ENCODE results near the gene POLRMT. TPM values are rescaled to one million over a fixed set of nuclear protein-coding genes. Genes with fewer than 3 reads are reported as not detected.
"Not testable (repeated sequence)": the region's sequence is repeated elsewhere in the genome, so short reads cannot be mapped to it uniquely, and the experiment has no call there.

Gene POLRMT
- total RNA-seq, 1 experiment from 2014 or later: 100 TPM

DNA sequence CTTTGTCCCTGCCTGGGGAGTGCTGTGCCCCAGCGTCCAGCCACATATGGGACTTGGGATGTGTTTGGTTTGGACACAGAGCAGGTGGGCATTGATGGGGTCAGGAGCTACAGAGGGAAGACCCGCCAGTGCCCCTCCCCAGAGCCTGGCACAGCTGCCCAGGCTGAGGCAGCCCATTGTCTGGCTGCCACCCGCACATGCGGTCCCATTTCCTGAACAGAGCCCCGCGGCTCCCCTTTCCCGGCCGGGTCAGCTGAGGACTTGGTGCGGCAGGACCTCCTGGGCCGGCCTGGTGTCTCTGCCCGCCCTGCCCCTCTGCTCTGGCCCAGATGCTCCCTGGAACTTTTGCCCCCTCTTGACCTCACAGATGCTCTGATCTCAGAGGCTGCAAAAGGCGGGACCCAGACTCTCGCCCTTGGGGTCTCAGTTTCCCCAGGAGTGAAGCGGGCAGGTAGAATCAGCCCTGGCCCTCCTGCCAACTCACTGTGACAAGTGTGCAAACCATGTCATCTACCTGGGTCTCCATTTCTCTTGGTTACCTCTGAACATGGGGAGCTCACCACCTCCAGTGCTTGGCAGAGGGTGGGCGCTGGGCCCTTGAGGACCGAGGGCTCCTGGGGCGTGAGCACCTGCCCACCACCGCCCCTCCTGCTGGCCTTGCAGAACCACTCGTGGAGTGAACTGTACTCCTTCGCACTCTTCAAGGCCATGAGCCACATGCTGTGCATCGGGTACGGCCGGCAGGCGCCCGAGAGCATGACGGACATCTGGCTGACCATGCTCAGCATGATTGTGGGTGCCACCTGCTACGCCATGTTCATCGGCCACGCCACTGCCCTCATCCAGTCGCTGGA lies 25.8 kb downstream of the POLRMT start:
- TF ChIP-seq EZH2 (IDR thresholded peaks at IDR 0.05; ENCODE audit: borderline replicate concordance, low read depth, low read length, poor library complexity, severe bottlenecking): no peak
- TF ChIP-seq CTCF (conservative IDR thresholded peaks at IDR 0.05; ENCODE audit: low read depth, low read length): no peak
- Histone ChIP-seq H3K36me3 (ENCODE audit: insufficient read depth, low read length, poor library complexity, severe bottlenecking) (no peaks in the 10 kb centered on the region), H3K27me3 (replicated peaks; ENCODE audit: insufficient read depth, low read depth, low read length, poor library complexity) (no peaks in the 10 kb centered on the region), H3K4me3 (ENCODE audit: low read depth, low read length, poor library complexity, severe bottlenecking) (no peak overlapping the region), H3K27ac (ENCODE audit: low read depth, low read length, poor library complexity, severe bottlenecking) (no peak overlapping the region), H3K9me3 (ENCODE audit: low read depth, low read length, poor library complexity, severe bottlenecking) (no peaks in the 10 kb centered on the region), H3K4me1 (ENCODE audit: insufficient read depth, low read length, poor library complexity, severe bottlenecking) (peaks cover 33% of the 10 kb centered on the region)
- ChIA-PET POLR2A (ENCODE audit: low non-redundant PET) (no interaction called here), CTCF (no interaction called here)
- no TSS peak for BruUV-seq (replicated peaks)
- intact Hi-C loops (cut with micrococcal nuclease; ENCODE audit: unreplicated experiment): no loop called here
- DNase-seq (ENCODE audit: low spot score): no peak

DNA sequence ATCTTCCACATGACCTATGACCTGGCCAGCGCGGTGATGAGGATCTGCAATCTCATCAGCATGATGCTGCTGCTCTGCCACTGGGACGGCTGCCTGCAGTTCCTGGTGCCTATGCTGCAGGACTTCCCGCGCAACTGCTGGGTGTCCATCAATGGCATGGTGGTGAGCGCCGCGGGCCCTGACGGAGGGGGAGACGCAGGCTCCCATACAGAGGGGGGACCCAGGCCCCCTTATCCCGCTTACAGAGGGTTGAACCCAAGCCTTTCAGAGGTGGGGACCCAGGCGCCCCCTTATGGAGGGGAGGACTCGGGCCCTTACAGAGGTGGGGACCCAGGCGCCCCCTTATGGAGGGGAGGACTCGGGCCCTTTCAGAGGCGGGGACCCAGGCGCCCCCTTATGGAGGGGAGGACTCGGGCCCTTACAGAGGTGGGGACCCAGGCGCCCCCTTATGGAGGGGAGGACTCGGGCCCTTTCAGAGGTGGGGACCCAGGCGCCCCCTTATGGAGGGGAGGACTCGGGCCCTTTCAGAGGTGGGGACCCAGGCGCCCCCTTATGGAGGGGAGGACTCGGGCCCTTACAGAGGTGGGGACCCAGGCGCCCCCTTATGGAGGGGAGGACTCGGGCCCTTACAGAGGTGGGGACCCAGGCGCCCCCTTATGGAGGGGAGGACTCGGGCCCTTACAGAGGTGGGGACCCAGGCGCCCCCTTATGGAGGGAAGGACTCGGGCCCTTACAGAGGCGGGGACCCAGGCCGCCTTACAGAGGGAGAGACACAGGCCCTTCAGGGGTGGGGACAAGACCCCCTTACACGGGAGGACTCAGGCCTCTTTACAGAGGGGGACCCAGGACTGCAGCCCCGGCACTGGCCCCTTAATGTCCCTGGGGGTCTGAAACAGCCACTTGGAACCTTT lies 28.0 kb downstream of the POLRMT start:
- H3K36me3 ChIP-seq (ENCODE audit: insufficient read depth, low read length, poor library complexity, severe bottlenecking); H3K4me3 ChIP-seq (ENCODE audit: low read depth, low read length, poor library complexity, severe bottlenecking); H3K27me3 ChIP-seq (replicated peaks; ENCODE audit: insufficient read depth, low read depth, low read length, poor library complexity); DNase-seq (ENCODE audit: low spot score); H3K9me3 ChIP-seq (ENCODE audit: low read depth, low read length, poor library complexity, severe bottlenecking); H3K27ac ChIP-seq (ENCODE audit: low read depth, low read length, poor library complexity, severe bottlenecking); POLR2A ChIA-PET (ENCODE audit: low non-redundant PET); intact Hi-C loops (cut with micrococcal nuclease; ENCODE audit: unreplicated experiment); BruUV-seq (replicated peaks): not testable (repeated sequence)
- H3K4me1 ChIP-seq (ENCODE audit: insufficient read depth, low read length, poor library complexity, severe bottlenecking): peaks cover 19% of the 10 kb centered on the region
- peak; percentile 40; the same call in 1 of the 2 replicates for TF ChIP-seq CTCF (conservative IDR thresholded peaks at IDR 0.05; ENCODE audit: low read depth, low read length)
- CTCF ChIA-PET: interaction anchor here (0.6 kb wide), 1 partner anchor 299 kb away, joined by 6 read pairs; no protein-coding TSS in a partner anchor

GRCh38 chr19:604355-604754 lies 29.0 kb downstream of the POLRMT start:
- DNase-seq (ENCODE audit: low spot score): no peak
- CTCF ChIA-PET: interaction anchor here (0.6 kb wide), 1 partner anchor 300 kb away, joined by 6 read pairs; no protein-coding TSS in a partner anchor
- intact Hi-C loops (cut with micrococcal nuclease; ENCODE audit: unreplicated experiment): no loop called here

GRCh38 chr19:603779-604178 lies 29.6 kb downstream of the POLRMT start:
- H3K27me3 ChIP-seq (replicated peaks; ENCODE audit: insufficient read depth, low read depth, low read length, poor library complexity); H3K4me3 ChIP-seq (ENCODE audit: low read depth, low read length, poor library complexity, severe bottlenecking); H3K9me3 ChIP-seq (ENCODE audit: low read depth, low read length, poor library complexity, severe bottlenecking); intact Hi-C loops (cut with micrococcal nuclease; ENCODE audit: unreplicated experiment); CTCF ChIA-PET; H3K27ac ChIP-seq (ENCODE audit: low read depth, low read length, poor library complexity, severe bottlenecking); POLR2A ChIA-PET (ENCODE audit: low non-redundant PET); DNase-seq (ENCODE audit: low spot score); BruUV-seq (replicated peaks); H3K4me1 ChIP-seq (ENCODE audit: insufficient read depth, low read length, poor library complexity, severe bottlenecking); H3K36me3 ChIP-seq (ENCODE audit: insufficient read depth, low read length, poor library complexity, severe bottlenecking): not testable (repeated sequence)

More at GRCh38 chr19:604355-604754, 29.0 kb downstream of the POLRMT start:
- H3K27me3 ChIP-seq (replicated peaks; ENCODE audit: insufficient read depth, low read depth, low read length, poor library complexity): no peaks in the 10 kb centered on the region
- no TSS peak for BruUV-seq (replicated peaks)
- TF ChIP-seq CTCF (conservative IDR thresholded peaks at IDR 0.05; ENCODE audit: low read depth, low read length) (no peak), EZH2 (IDR thresholded peaks at IDR 0.05; ENCODE audit: borderline replicate concordance, low read depth, low read length, poor library complexity, severe bottlenecking) (no peak)
- no peaks in the 10 kb centered on the region for H3K9me3 ChIP-seq (ENCODE audit: low read depth, low read length, poor library complexity, severe bottlenecking)
- H3K4me1 ChIP-seq (ENCODE audit: insufficient read depth, low read length, poor library complexity, severe bottlenecking): peaks cover 10% of the 10 kb centered on the region
- no peaks in the 10 kb centered on the region for H3K36me3 ChIP-seq (ENCODE audit: insufficient read depth, low read length, poor library complexity, severe bottlenecking)
- H3K4me3 ChIP-seq (ENCODE audit: low read depth, low read length, poor library complexity, severe bottlenecking): no peak overlapping the region
- no peak overlapping the region for H3K27ac ChIP-seq (ENCODE audit: low read depth, low read length, poor library complexity, severe bottlenecking)
- POLR2A ChIA-PET (ENCODE audit: low non-redundant PET): no interaction called here

- not testable (repeated sequence) for H3K9me3 ChIP-seq (ENCODE audit: low read depth, low read length, poor library complexity, severe bottlenecking); BruUV-seq (replicated peaks)
These were observed 30.1 kb downstream of the POLRMT start for GRCh38 chr19:603302-603639.

More at GRCh38 chr19:603302-603639, 30.1 kb downstream of the POLRMT start:
- POLR2A ChIA-PET (ENCODE audit: low non-redundant PET); H3K4me1 ChIP-seq (ENCODE audit: insufficient read depth, low read length, poor library complexity, severe bottlenecking); CTCF ChIA-PET; intact Hi-C loops (cut with micrococcal nuclease; ENCODE audit: unreplicated experiment); DNase-seq (ENCODE audit: low spot score); H3K36me3 ChIP-seq (ENCODE audit: insufficient read depth, low read length, poor library complexity, severe bottlenecking); H3K27me3 ChIP-seq (replicated peaks; ENCODE audit: insufficient read depth, low read depth, low read length, poor library complexity); H3K4me3 ChIP-seq (ENCODE audit: low read depth, low read length, poor library complexity, severe bottlenecking); H3K27ac ChIP-seq (ENCODE audit: low read depth, low read length, poor library complexity, severe bottlenecking): not testable (repeated sequence)
